ENCODE measurements around the gene FAM149A.

The FAM149A gene

GRCh38 chr4:186204686-186205085 lies 100.2 kb downstream of the FAM149A start:
- TF ChIP-seq CTCF (IDR thresholded peaks at IDR 0.05; ENCODE audit: unreplicated experiment in 3 of 3), result no peak
- Mint-ChIP-seq H3K27me3 (ENCODE audit: low read depth) (peaks cover 3% of the 10 kb centered on the region), H3K9me3 (peaks cover 19% of the 10 kb centered on the region), H3K27ac (no peak overlapping the region), H3K4me1 (peaks cover 11% of the 10 kb centered on the region), H3K36me3 (ENCODE audit: low read depth) (peaks cover 17% of the 10 kb centered on the region), H3K4me3 (no peak overlapping the region)

GRCh38 chr4:186205156-186205555 lies 100.7 kb downstream of the FAM149A start:
- Mint-ChIP-seq H3K27me3 (ENCODE audit: low read depth) (peaks cover 3% of the 10 kb centered on the region), H3K27ac (no peak overlapping the region), H3K4me1 (peaks cover 11% of the 10 kb centered on the region), H3K36me3 (ENCODE audit: low read depth) (peaks cover 19% of the 10 kb centered on the region), H3K9me3 (peaks cover 20% of the 10 kb centered on the region), H3K4me3 (no peak overlapping the region)
- TF ChIP-seq CTCF (IDR thresholded peaks at IDR 0.05; ENCODE audit: unreplicated experiment in 3 of 3), result no peak

- H3K4me3 Mint-ChIP-seq, result no peak overlapping the region
- peaks cover 17% of the 10 kb centered on the region for H3K4me1 Mint-ChIP-seq
- no peak overlapping the region for H3K27ac Mint-ChIP-seq
- TF ChIP-seq CTCF (IDR thresholded peaks at IDR 0.05; ENCODE audit: unreplicated experiment in 3 of 3), result no peak
- H3K27me3 Mint-ChIP-seq (ENCODE audit: low read depth), result no peaks in the 10 kb centered on the region
- peaks cover 2% of the 10 kb centered on the region for H3K36me3 Mint-ChIP-seq (ENCODE audit: low read depth)
- peaks cover 4% of the 10 kb centered on the region for H3K9me3 Mint-ChIP-seq
Measured at GRCh38 chr4:186216465-186217024, 112.0 kb downstream of the FAM149A start.

GRCh38 chr4:186217733-186218293 lies 113.3 kb downstream of the FAM149A start:
- no peaks in the 10 kb centered on the region for H3K27me3 Mint-ChIP-seq (ENCODE audit: low read depth)
- peaks cover 17% of the 10 kb centered on the region for H3K4me1 Mint-ChIP-seq

GRCh38 chr4:186221624-186222023 lies 117.1 kb downstream of the FAM149A start:
- peaks cover 35% of the 10 kb centered on the region for H3K9me3 Mint-ChIP-seq
- H3K27me3 Mint-ChIP-seq (ENCODE audit: low read depth), result no peaks in the 10 kb centered on the region
- no peak overlapping the region for H3K27ac Mint-ChIP-seq
- no peak for TF ChIP-seq CTCF (IDR thresholded peaks at IDR 0.05; ENCODE audit: unreplicated experiment in 3 of 3)
- H3K4me1 Mint-ChIP-seq, result peaks cover 11% of the 10 kb centered on the region
- peaks cover 6% of the 10 kb centered on the region for H3K36me3 Mint-ChIP-seq (ENCODE audit: low read depth)
- H3K4me3 Mint-ChIP-seq, result no peak overlapping the region

More at GRCh38 chr4:186217733-186218293, 113.3 kb downstream of the FAM149A start:
- Mint-ChIP-seq H3K9me3 (peaks cover 11% of the 10 kb centered on the region), H3K27ac (no peak overlapping the region), H3K36me3 (ENCODE audit: low read depth) (no peaks in the 10 kb centered on the region), H3K4me3 (no peak overlapping the region)
- no peak for TF ChIP-seq CTCF (IDR thresholded peaks at IDR 0.05; ENCODE audit: unreplicated experiment in 3 of 3)

Measured in nephron (organoid).